HEK293T (cell line): ENCODE results near the gene C20orf141.

Source experiments
- ARNT ChIP-seq: fragments of 450-650 bp; IDR thresholded peaks from 2 replicates; pipeline ENCODE4 v1.6.1; 2017; ENCODE audit warnings: mild to moderate bottlenecking
- BHLHE40 ChIP-seq: fragments of 450-650 bp; IDR thresholded peaks from 2 replicates; pipeline ENCODE4 v1.6.1; 2016; ENCODE audit warnings: mild to moderate bottlenecking, moderate library complexity, borderline replicate concordance
- FOXA1 ChIP-seq: fragments of 450-650 bp; IDR thresholded peaks from 2 replicates; pipeline ENCODE4 v1.6.1; 2016; ENCODE audit warnings: mild to moderate bottlenecking
- FOXK2 ChIP-seq: fragments of 450-650 bp; IDR thresholded peaks from 2 replicates; pipeline ENCODE4 v1.6.1; 2016; ENCODE audit warnings: mild to moderate bottlenecking
- FOXM1 ChIP-seq: fragments of 450-650 bp; IDR thresholded peaks from 2 replicates; pipeline ENCODE4 v1.6.1; 2017; ENCODE audit warnings: mild to moderate bottlenecking, borderline replicate concordance
- L3MBTL2 ChIP-seq: fragments of 450-650 bp; conservative IDR thresholded peaks from 2 replicates; pipeline ENCODE4 v1.6.1; 2016; ENCODE audit warnings: mild to moderate bottlenecking
- NFRKB ChIP-seq: fragments of 450-650 bp; IDR thresholded peaks from 2 replicates; pipeline ENCODE4 v1.6.1; 2016; ENCODE audit warnings: mild to moderate bottlenecking, moderate library complexity
- SP1 ChIP-seq: fragments of 450-650 bp; IDR thresholded peaks from 2 replicates; pipeline ENCODE4 v1.6.1; 2017
- SUZ12 ChIP-seq: fragments of 450-650 bp; IDR thresholded peaks from 2 replicates; pipeline ENCODE4 v1.6.1; 2016; ENCODE audit warnings: mild to moderate bottlenecking
- TARDBP ChIP-seq: fragments of 450-650 bp; IDR thresholded peaks from 2 replicates; pipeline ENCODE4 v1.6.1; 2016
- TF ChIP-seq, protein P1 (sequence below): fragments of 450-650 bp; IDR thresholded peaks from 2 replicates; pipeline ENCODE4 v1.6.1; 2016

DNA sequence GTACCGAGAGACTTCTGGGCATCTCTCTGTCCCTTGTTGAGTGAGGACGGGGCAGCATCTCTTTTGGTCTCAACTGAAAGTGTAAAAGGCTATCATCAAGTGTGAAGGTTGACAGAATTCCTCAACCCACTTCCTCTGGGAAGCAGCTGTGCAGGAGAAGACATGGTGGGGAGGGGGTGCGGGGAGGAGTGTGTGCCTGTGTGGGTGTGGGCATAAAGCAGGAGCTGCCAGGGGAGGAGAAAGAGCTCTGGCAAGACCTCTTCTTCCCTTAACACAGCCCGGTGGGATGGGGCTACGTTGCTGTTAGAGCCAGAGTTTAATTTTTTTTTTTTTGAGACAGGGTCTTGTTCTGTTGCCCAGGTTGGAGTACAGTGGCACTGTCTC lies 46.2 kb upstream of the C20orf141 start:
- TF ChIP-seq TARDBP (no peak), L3MBTL2 (no peak), FOXM1 (no peak), FOXK2 (no peak), ARNT (no peak), NFRKB (no peak), SP1 (no peak), FOXA1 (no peak), BHLHE40 (no peak), SUZ12 (no peak)
- TF ChIP-seq, protein P1, sequence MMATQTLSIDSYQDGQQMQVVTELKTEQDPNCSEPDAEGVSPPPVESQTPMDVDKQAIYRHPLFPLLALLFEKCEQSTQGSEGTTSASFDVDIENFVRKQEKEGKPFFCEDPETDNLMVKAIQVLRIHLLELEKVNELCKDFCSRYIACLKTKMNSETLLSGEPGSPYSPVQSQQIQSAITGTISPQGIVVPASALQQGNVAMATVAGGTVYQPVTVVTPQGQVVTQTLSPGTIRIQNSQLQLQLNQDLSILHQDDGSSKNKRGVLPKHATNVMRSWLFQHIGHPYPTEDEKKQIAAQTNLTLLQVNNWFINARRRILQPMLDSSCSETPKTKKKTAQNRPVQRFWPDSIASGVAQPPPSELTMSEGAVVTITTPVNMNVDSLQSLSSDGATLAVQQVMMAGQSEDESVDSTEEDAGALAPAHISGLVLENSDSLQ, result no peak
